HG03565 (cell line): Measurements from ENCODE around the gene AP1G2.

Experiments
- ATAC-seq: cut with Tn5 transposase; IDR thresholded peaks from one replicate; pipeline ENCODE4 v1.9.1; 2021; ENCODE audit warnings: mild to moderate bottlenecking, moderate library complexity; ENCODE audit not compliant: unreplicated experiment

AP1G2 gene

DNA sequence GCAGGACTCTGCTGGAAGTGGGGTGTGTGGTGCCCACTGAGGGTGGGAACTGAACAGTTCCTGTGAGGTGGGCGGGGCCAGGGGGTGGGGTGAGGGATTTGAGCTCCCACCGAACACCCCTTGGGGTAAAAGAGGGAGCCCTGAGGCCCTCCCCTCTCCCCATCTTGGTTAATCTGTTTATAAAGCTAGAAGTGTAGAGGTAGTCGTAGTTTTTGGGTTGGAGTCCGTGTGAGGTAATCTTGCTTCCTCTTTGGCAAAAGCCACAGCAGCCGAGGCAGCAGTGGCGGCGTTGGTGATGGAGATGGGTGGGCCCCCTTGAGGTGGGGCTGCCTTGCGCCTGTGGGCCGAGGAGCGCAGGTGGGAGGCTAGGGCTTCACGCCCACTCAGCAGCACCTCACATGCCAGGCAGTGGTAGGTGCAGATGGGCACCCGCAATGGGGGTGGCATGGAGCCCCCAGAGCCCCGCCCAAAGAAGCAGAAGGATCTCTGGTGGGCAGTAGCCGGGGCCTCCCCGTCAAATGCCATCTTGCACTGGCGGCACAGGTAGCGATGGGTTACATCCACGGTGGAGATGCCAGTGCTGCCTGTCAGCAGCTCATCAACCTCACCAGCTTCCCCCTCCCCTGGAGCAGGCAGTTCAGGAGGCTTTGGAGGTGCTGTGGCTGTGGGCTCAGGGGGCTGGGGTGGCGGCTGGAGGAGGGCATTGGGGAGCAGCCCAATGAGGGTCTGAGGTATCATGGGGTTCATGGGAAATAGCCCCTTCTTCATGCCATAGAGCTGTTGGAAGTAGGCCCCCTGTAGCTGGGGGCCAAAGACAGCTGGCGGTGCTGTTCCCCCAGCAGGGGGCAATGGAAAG is 45.6 kb downstream of the AP1G2 start:
- no peak for ATAC-seq

DNA sequence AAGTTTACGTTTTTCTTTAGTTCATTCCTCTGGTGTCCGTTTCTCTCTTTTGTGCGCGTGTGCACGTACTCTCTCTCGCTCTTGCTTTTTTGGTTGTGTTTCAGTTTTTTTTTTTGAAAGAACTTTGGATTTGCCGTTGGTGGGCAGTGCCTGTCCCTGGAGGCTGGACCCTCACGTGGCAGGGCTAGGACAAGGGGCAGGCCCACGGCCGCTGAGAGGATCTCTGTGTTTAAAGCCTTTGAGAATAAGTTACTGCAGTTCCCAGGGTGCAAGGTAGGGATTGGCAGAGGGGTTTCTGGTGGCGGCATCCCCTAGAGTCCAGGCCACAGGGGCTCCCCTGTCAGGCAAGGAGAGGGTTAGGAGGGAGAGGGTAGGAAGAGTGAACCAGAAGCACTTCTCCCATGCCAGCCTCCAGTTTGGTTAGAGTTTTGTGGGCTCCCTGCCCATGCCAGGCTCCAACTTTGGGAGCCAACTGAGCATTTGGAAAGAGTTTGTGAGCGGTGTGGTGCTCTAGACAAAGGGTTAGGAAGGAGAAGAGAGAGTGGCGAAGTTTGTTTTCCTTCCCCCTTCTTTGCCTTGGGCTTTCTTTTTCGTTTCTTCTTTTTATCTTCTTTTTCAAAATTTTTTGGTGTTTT is 46.6 kb downstream of the AP1G2 start:
- no peak for ATAC-seq

DNA sequence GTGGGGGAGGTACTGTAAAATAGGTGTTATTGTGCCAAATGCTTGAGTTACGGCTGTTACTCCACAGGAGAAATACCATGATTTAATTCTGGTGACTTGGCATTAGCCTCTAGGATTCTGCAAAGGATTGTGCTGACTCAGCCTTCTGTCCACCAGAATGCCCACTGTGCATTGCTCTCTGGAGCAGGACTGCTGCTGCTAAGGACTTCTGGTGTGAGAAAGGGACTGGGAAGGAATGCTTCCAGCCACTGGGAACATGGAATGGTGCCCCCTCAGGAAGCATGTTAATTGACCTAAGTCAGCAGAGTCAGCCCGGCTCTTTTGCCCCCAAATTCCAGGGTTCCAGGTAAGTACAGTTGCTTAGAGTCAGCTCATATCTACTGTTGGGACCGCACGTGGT is 48.9 kb downstream of the AP1G2 start:
- no peak for ATAC-seq

GRCh38 chr14:23517650-23518326 is 49.8 kb downstream of the AP1G2 start:
- ATAC-seq: no peak

DNA sequence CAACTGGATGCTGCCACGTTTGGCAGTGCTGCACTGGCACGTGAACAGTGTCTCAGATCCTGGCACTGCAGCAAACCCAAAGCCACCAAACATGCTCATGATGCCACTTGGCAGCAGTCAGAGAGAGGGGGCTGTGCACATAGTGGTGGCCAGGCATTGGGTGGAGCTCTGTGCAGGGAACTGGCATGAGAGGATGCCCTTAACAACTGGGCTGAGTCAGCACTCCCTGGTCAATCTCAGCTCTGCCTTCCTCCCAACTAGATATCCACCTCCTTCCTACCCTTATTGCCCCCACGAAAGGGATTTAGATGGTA is 53.0 kb downstream of the AP1G2 start:
- ATAC-seq: no peak

DNA sequence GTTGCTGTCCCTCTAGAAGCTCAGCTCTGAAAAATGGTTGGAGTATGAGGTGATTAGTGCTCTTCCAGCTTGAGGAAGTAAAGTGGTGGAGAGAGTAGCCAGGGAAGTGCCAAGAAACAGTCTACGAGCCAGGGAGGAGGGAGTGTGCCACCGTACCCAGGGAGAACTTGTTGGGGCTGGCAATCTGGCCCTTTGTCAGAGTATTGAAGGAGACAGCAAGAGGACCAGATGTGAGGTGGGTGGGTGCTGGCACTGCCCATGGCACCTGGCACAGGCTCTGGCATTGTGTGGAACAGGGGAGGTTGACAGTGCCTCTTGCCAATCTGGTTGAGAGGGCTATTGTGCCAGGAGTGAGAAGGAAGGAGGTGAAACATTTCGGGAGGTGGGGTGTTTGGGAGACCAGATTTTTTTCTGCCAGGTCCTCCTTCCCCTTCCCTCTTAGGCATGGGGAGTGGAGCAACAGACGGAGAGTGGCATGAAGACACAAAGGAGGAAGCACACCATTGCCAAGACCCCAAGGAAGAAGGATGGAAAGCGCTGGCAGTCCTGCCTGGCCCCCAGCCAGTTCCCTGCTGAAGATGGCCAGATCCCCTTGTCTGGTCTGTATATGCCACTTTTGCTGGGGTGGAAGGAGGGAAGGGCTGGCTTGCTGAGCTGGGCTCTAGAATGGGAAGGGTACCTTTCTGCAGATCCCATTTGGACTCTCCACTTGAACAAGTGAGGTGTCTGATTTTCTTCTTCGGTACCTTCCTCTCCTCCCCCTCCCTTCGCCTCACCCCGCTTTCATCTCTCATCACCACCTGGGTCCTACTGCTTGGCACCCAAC is 53.6 kb downstream of the AP1G2 start:
- no peak for ATAC-seq

GRCh38 chr14:23513005-23513817 is 54.4 kb downstream of the AP1G2 start:
- ATAC-seq: no peak

DNA sequence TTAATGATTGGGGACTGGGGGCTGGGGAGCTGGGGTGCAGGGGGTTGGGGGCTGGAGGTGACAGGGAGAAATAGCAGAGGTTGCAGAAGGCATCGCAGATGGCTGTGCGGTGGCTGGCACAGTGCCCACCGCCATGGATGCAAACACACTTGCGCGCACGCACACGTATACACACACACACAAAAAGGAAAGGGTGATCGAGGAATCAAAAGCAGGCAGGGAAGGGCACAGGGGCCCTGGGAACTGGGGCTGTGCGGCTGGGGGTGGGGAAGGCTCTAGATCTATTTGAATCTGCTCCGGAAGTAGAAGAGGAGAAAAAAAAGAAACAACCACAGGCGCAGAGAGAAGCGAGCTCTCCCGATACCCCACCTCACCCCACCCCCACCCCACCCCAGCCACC is 55.4 kb downstream of the AP1G2 start:
- ATAC-seq: no peak
